ENCODE results near the gene GSDME. TPM values are rescaled to one million over a fixed set of nuclear protein-coding genes. Genes with fewer than 3 reads are reported as not detected.

Gene GSDME
- total RNA-seq, 1 experiment from 2014 or later: 46.1 TPM

DNA sequence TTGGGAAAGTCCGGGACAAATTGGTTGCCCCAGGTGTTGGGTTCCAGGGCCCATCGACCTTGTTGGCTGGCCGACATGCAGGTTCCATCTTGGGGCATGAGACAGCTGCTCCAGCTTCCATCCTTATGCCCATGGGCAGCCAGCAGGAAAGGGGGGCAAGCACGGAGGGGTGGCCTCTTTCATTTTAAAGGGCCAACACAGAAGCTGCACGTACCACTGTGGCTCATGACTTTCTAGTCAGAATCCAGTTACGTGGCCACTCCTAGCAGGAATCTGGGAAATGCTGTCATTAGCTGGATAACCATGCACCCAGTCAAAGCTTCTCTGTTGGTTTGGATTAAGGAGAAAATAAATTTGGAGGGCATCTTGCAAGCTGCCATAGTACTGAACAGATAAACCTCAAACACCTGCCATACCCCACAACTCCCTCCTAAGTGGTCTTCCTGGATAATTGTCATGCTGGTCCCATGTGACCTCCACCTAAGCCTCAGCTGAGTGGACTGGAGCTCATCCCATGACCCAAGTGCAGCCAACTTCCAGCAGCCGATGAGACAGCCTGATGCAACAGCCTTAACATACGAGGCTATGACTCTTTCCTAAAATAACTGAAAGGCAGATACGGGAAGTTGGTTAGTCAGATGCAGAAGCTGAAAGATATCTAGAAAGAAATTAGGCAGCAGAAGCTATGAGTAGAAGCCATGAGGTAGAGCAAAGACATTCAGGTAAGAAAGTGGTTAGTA is 21.4 kb upstream of the GSDME start:
- ChIA-PET POLR2A (interaction anchor here (0.9 to 1.1 kb wide), 4 partner anchors 9 to 37 kb away, joined by 4 to 6 read pairs (median 5); no protein-coding TSS in a partner anchor), CTCF (interaction anchor here (0.6 to 1.2 kb wide), 7 partner anchors 21 to 319 kb away, joined by 3 to 6 read pairs (median 4); no protein-coding TSS in a partner anchor)
- H3K27me3 Mint-ChIP-seq (ENCODE audit: insufficient read depth, unreplicated experiment): no peaks in the 10 kb centered on the region
- H3K4me1 Mint-ChIP-seq (ENCODE audit: insufficient read depth, unreplicated experiment): peaks cover 25% of the 10 kb centered on the region
- BruUV-seq (replicated peaks): TSS peak; percentile 55
- H3K4me3 Mint-ChIP-seq (ENCODE audit: unreplicated experiment): no peak overlapping the region
- intact Hi-C loops (cut with micrococcal nuclease): loop anchor here (10.0 kb wide), 1 partner anchor 204 kb away; the partner anchor contains the start of gene PALS2
- peaks cover 5% of the 10 kb centered on the region for H3K36me3 Mint-ChIP-seq (ENCODE audit: insufficient read depth, unreplicated experiment)
- peaks cover 4% of the 10 kb centered on the region for H3K9me3 Mint-ChIP-seq (ENCODE audit: unreplicated experiment)
- peak; percentile 69 for DNase-seq (ENCODE audit: unreplicated experiment)
- TF ChIP-seq, protein P1, sequence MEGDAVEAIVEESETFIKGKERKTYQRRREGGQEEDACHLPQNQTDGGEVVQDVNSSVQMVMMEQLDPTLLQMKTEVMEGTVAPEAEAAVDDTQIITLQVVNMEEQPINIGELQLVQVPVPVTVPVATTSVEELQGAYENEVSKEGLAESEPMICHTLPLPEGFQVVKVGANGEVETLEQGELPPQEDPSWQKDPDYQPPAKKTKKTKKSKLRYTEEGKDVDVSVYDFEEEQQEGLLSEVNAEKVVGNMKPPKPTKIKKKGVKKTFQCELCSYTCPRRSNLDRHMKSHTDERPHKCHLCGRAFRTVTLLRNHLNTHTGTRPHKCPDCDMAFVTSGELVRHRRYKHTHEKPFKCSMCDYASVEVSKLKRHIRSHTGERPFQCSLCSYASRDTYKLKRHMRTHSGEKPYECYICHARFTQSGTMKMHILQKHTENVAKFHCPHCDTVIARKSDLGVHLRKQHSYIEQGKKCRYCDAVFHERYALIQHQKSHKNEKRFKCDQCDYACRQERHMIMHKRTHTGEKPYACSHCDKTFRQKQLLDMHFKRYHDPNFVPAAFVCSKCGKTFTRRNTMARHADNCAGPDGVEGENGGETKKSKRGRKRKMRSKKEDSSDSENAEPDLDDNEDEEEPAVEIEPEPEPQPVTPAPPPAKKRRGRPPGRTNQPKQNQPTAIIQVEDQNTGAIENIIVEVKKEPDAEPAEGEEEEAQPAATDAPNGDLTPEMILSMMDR (IDR thresholded peaks at IDR 0.05; ENCODE audit: unreplicated experiment): no peak
- H3K27ac Mint-ChIP-seq (ENCODE audit: low read depth, unreplicated experiment): peak overlapping the region; percentile 87

DNA sequence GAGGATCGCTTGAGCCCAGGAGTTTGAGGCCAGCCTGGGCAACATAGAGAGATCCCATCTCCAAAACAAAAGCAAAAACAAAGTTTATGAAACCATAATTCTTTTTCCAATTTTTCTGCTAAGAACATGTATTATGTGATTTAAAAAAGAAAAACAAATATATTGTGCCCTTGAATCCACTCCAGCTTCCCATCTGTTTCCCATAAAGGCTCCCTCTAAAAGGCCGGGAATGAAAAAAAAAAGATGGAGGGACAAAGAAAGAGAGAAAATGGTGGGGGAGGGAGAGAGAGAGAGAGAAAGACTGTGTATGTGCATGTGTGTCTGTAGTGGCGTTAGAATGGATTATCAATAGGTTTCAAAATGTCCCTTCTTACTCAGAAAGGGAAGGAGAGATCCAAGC is 20.5 kb upstream of the GSDME start:
- ChIA-PET POLR2A (interaction anchor here (1.4 to 1.5 kb wide), 2 partner anchors 22 to 36 kb away, joined by 3 to 7 read pairs; no protein-coding TSS in a partner anchor), CTCF (interaction anchor here (0.6 to 1.4 kb wide), 4 partner anchors 20 to 318 kb away, joined by 3 to 9 read pairs (median 4); no protein-coding TSS in a partner anchor)
- H3K36me3 Mint-ChIP-seq (ENCODE audit: insufficient read depth, unreplicated experiment): no peaks in the 10 kb centered on the region
- TF ChIP-seq, protein P1 (IDR thresholded peaks at IDR 0.05; ENCODE audit: unreplicated experiment): no peak
- peaks cover 29% of the 10 kb centered on the region for H3K4me1 Mint-ChIP-seq (ENCODE audit: insufficient read depth, unreplicated experiment)
- no peak for DNase-seq (ENCODE audit: unreplicated experiment)
- no TSS peak for BruUV-seq (replicated peaks)
- no peak overlapping the region for H3K4me3 Mint-ChIP-seq (ENCODE audit: unreplicated experiment)
- H3K27me3 Mint-ChIP-seq (ENCODE audit: insufficient read depth, unreplicated experiment): no peaks in the 10 kb centered on the region
- no peak overlapping the region for H3K27ac Mint-ChIP-seq (ENCODE audit: low read depth, unreplicated experiment)
- H3K9me3 Mint-ChIP-seq (ENCODE audit: unreplicated experiment): no peaks in the 10 kb centered on the region
- intact Hi-C loops (cut with micrococcal nuclease): loop anchor here (10.0 kb wide), 1 partner anchor 203 kb away; the partner anchor contains the start of gene PALS2

DNA sequence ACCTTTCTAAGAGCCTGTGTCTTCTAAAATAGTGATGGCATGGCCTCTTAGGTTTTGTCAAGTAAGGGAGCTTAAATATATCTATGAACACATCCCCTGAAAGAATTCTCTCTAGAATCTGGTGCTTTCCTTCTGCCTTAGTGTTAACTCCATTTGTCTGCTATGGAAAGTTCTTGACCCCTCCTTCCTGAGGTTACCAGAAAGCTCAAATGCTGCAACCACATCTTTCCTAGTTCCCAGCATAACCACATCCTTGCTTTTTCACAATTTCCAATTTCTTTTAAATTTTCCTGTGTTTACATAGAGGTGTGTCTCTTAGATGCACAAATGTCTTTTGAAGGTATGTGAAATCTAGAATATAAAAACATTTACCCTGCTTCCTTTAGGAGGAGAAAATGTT is 16.4 kb upstream of the GSDME start:
- no peak for DNase-seq (ENCODE audit: unreplicated experiment)
- TF ChIP-seq, protein P1 (IDR thresholded peaks at IDR 0.05; ENCODE audit: unreplicated experiment): no peak
- Mint-ChIP-seq H3K27me3 (ENCODE audit: insufficient read depth, unreplicated experiment) (no peaks in the 10 kb centered on the region), H3K4me1 (ENCODE audit: insufficient read depth, unreplicated experiment) (peaks cover 20% of the 10 kb centered on the region), H3K4me3 (ENCODE audit: unreplicated experiment) (no peak overlapping the region), H3K27ac (ENCODE audit: low read depth, unreplicated experiment) (no peak overlapping the region), H3K9me3 (ENCODE audit: unreplicated experiment) (no peaks in the 10 kb centered on the region), H3K36me3 (ENCODE audit: insufficient read depth, unreplicated experiment) (no peaks in the 10 kb centered on the region)
- ChIA-PET POLR2A (interaction anchor here (0.7 to 3.5 kb wide), 7 partner anchors 12 to 320 kb away, joined by 3 to 12 read pairs (median 4); no protein-coding TSS in a partner anchor), CTCF (interaction anchor here (0.6 to 0.7 kb wide), 2 partner anchors 15 to 24 kb away, joined by 3 to 5 read pairs; no protein-coding TSS in a partner anchor)
- intact Hi-C loops (cut with micrococcal nuclease): loop anchor here (10.0 kb wide), 1 partner anchor 199 kb away; the partner anchor contains the start of gene PALS2
- BruUV-seq (replicated peaks): no TSS peak

DNA sequence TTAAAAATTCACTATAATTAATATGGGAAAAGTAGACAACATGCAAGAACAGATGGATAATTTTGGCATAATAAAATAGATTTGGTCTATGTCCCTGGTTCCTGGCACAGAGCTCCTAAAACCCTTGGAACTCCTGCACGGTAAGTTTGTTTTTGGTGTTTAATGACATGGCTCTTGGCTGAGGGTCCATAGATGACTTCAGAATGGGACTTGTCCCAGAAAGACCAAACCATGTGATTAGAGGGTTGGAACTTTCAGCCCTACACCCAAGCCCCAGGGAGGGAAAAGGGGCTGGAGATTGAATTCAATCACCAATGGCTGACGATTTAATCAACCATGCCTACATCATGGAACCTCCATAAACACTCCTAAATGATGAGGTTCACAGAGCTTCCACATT is 12.6 kb upstream of the GSDME start:
- CTCF ChIA-PET: interaction anchor here (0.7 to 1.5 kb wide), 3 partner anchors 43 to 212 kb away, joined by 3 to 5 read pairs (median 4); no protein-coding TSS in a partner anchor
- intact Hi-C loops (cut with micrococcal nuclease): loop anchor here (10.0 kb wide), 1 partner anchor 195 kb away; the partner anchor contains the start of gene PALS2
- Mint-ChIP-seq H3K9me3 (ENCODE audit: unreplicated experiment) (no peaks in the 10 kb centered on the region), H3K27ac (ENCODE audit: low read depth, unreplicated experiment) (no peak overlapping the region), H3K4me1 (ENCODE audit: insufficient read depth, unreplicated experiment) (peaks cover 17% of the 10 kb centered on the region), H3K4me3 (ENCODE audit: unreplicated experiment) (no peak overlapping the region), H3K27me3 (ENCODE audit: insufficient read depth, unreplicated experiment) (no peaks in the 10 kb centered on the region), H3K36me3 (ENCODE audit: insufficient read depth, unreplicated experiment) (no peaks in the 10 kb centered on the region)
- TF ChIP-seq, protein P1 (IDR thresholded peaks at IDR 0.05; ENCODE audit: unreplicated experiment): no peak
- no peak for DNase-seq (ENCODE audit: unreplicated experiment)
- POLR2A ChIA-PET: interaction anchor here (0.6 to 2.0 kb wide), 5 partner anchors 9 to 36 kb away, joined by 3 to 6 read pairs (median 4); no protein-coding TSS in a partner anchor
- no TSS peak for BruUV-seq (replicated peaks)

Measured in MCF 10A (cell line).